Measurements from ENCODE around the gene GUCA2B. TPM values are rescaled to one million over a fixed set of nuclear protein-coding genes. Genes with fewer than 3 reads are reported as not detected.

Gene GUCA2B
- total RNA-seq, 1 experiment from 2014 or later: not detected

- in situ Hi-C loops (cut with HindIII; ENCODE audit: low pct_unique_long_range_greater_than_20kb, low sequenced_read_pairs): no loop called here
- POLR2A ChIA-PET: no interaction called here
- H3K36me3 ChIP-seq (ENCODE audit: control insufficient read depth, insufficient read depth, low read length): no peaks in the 10 kb centered on the region
- no peak overlapping the region for H3K27ac ChIP-seq (ENCODE audit: low read length)
- CTCF ChIA-PET: no interaction called here
- H3K4me1 ChIP-seq (ENCODE audit: control insufficient read depth, insufficient read depth, low read length): no peaks in the 10 kb centered on the region
- no peaks in the 10 kb centered on the region for H3K27me3 ChIP-seq (ENCODE audit: control insufficient read depth, insufficient read depth, low read length)
- no peaks in the 10 kb centered on the region for H3K9me3 ChIP-seq (ENCODE audit: control insufficient read depth, insufficient read depth, low read depth, low read length)
- intact Hi-C loops (cut with micrococcal nuclease; ENCODE audit: unreplicated experiment): no loop called here
- no peak for DNase-seq (ENCODE audit: low read depth, low spot score)
- no peak for TF ChIP-seq POLR2AphosphoS5 (IDR thresholded peaks at IDR 0.05; ENCODE audit: low read depth, low read length)
- TF ChIP-seq, protein P1, sequence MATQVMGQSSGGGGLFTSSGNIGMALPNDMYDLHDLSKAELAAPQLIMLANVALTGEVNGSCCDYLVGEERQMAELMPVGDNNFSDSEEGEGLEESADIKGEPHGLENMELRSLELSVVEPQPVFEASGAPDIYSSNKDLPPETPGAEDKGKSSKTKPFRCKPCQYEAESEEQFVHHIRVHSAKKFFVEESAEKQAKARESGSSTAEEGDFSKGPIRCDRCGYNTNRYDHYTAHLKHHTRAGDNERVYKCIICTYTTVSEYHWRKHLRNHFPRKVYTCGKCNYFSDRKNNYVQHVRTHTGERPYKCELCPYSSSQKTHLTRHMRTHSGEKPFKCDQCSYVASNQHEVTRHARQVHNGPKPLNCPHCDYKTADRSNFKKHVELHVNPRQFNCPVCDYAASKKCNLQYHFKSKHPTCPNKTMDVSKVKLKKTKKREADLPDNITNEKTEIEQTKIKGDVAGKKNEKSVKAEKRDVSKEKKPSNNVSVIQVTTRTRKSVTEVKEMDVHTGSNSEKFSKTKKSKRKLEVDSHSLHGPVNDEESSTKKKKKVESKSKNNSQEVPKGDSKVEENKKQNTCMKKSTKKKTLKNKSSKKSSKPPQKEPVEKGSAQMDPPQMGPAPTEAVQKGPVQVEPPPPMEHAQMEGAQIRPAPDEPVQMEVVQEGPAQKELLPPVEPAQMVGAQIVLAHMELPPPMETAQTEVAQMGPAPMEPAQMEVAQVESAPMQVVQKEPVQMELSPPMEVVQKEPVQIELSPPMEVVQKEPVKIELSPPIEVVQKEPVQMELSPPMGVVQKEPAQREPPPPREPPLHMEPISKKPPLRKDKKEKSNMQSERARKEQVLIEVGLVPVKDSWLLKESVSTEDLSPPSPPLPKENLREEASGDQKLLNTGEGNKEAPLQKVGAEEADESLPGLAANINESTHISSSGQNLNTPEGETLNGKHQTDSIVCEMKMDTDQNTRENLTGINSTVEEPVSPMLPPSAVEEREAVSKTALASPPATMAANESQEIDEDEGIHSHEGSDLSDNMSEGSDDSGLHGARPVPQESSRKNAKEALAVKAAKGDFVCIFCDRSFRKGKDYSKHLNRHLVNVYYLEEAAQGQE (IDR thresholded peaks at IDR 0.05; ENCODE audit: insufficient read depth in 1 of 2, low read depth in 2 of 2, low read length in 1 of 2): no peak
- TF ChIP-seq, protein P2, sequence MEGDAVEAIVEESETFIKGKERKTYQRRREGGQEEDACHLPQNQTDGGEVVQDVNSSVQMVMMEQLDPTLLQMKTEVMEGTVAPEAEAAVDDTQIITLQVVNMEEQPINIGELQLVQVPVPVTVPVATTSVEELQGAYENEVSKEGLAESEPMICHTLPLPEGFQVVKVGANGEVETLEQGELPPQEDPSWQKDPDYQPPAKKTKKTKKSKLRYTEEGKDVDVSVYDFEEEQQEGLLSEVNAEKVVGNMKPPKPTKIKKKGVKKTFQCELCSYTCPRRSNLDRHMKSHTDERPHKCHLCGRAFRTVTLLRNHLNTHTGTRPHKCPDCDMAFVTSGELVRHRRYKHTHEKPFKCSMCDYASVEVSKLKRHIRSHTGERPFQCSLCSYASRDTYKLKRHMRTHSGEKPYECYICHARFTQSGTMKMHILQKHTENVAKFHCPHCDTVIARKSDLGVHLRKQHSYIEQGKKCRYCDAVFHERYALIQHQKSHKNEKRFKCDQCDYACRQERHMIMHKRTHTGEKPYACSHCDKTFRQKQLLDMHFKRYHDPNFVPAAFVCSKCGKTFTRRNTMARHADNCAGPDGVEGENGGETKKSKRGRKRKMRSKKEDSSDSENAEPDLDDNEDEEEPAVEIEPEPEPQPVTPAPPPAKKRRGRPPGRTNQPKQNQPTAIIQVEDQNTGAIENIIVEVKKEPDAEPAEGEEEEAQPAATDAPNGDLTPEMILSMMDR (IDR thresholded peaks at IDR 0.05): no peak
- no peak for TF ChIP-seq TCF7L2 (IDR thresholded peaks at IDR 0.05; ENCODE audit: low read depth, low read length)
- TF ChIP-seq SIN3A (IDR thresholded peaks at IDR 0.05; ENCODE audit: borderline replicate concordance, insufficient read depth, low read depth, low read length): no peak
- no peak overlapping the region for H3K4me3 ChIP-seq (ENCODE audit: low read depth in 2 of 2, low read length in 2 of 2)
- no peak for ATAC-seq
- no TSS peak for BruUV-seq (replicated peaks)
These were observed 24.7 kb upstream of the GUCA2B start for GRCh38 chr1:42128499-42128898.

GRCh38 chr1:42128964-42129363 lies 24.2 kb upstream of the GUCA2B start:
- BruUV-seq (replicated peaks): no TSS peak
- ChIA-PET POLR2A (interaction anchor here (0.6 kb wide), 1 partner anchor 501 kb away, joined by 5 read pairs; no protein-coding TSS in a partner anchor), CTCF (interaction anchor here (0.6 kb wide), 1 partner anchor 154 kb away, joined by 3 read pairs; no protein-coding TSS in a partner anchor)
- no peak for TF ChIP-seq SIN3A (IDR thresholded peaks at IDR 0.05; ENCODE audit: borderline replicate concordance, insufficient read depth, low read depth, low read length)
- no peak for TF ChIP-seq TCF7L2 (IDR thresholded peaks at IDR 0.05; ENCODE audit: low read depth, low read length)
- TF ChIP-seq, protein P2 (IDR thresholded peaks at IDR 0.05): no peak
- TF ChIP-seq, protein P1 (IDR thresholded peaks at IDR 0.05; ENCODE audit: insufficient read depth in 1 of 2, low read depth in 2 of 2, low read length in 1 of 2): no peak
- no peak for TF ChIP-seq POLR2AphosphoS5 (IDR thresholded peaks at IDR 0.05; ENCODE audit: low read depth, low read length)
- in situ Hi-C loops (cut with HindIII; ENCODE audit: low pct_unique_long_range_greater_than_20kb, low sequenced_read_pairs) (no loop called here), intact Hi-C loops (cut with micrococcal nuclease; ENCODE audit: unreplicated experiment) (no loop called here)
- DNase-seq (ENCODE audit: low read depth, low spot score): no peak
- Histone ChIP-seq H3K4me3 (ENCODE audit: low read depth in 2 of 2, low read length in 2 of 2) (no peak overlapping the region), H3K36me3 (ENCODE audit: control insufficient read depth, insufficient read depth, low read length) (no peaks in the 10 kb centered on the region), H3K4me1 (ENCODE audit: control insufficient read depth, insufficient read depth, low read length) (no peaks in the 10 kb centered on the region), H3K9me3 (ENCODE audit: control insufficient read depth, insufficient read depth, low read depth, low read length) (no peaks in the 10 kb centered on the region), H3K27ac (ENCODE audit: low read length) (no peak overlapping the region), H3K27me3 (ENCODE audit: control insufficient read depth, insufficient read depth, low read length) (no peaks in the 10 kb centered on the region)
- no peak for ATAC-seq
